ENCODE measurements around the gene SMIM43.
"Not testable (repeated sequence)": the region's sequence is repeated elsewhere in the genome, so short reads cannot be mapped to it uniquely, and the experiment has no call there.

SMIM43 gene

GRCh38 chr4:121783210-121783609 is 18.2 kb upstream of the SMIM43 start:
- DNase-seq (ENCODE audit: low read depth, low spot score), result no peak

GRCh38 chr4:121778991-121779628 is 14.1 kb upstream of the SMIM43 start:
- no peak for DNase-seq (ENCODE audit: low read depth, low spot score)

- no peak for DNase-seq (ENCODE audit: low read depth, low spot score)
These were observed 12.7 kb upstream of the SMIM43 start for GRCh38 chr4:121777625-121778024.

- no peak for DNase-seq (ENCODE audit: low read depth, low spot score)
These were observed 11.8 kb upstream of the SMIM43 start for GRCh38 chr4:121776610-121777401.

GRCh38 chr4:121773883-121774282 is 8.9 kb upstream of the SMIM43 start:
- no peak for DNase-seq (ENCODE audit: low read depth, low spot score)

GRCh38 chr4:121771869-121772268 is 6.9 kb upstream of the SMIM43 start:
- DNase-seq (ENCODE audit: low read depth, low spot score), result no peak

- DNase-seq (ENCODE audit: low read depth, low spot score), result no peak
These were observed 4.4 kb upstream of the SMIM43 start for GRCh38 chr4:121769341-121769740.

GRCh38 chr4:121767166-121767565 is 2.2 kb upstream of the SMIM43 start:
- DNase-seq (ENCODE audit: low read depth, low spot score), result no peak

- no peak for DNase-seq (ENCODE audit: low read depth, low spot score)
These were observed 1.1 kb upstream of the SMIM43 start for GRCh38 chr4:121765971-121766538.

- no peak for DNase-seq (ENCODE audit: low read depth, low spot score)
These were observed 373 bp upstream of the SMIM43 start for GRCh38 chr4:121765368-121765705.

- no peak for DNase-seq (ENCODE audit: low read depth, low spot score)
These were observed 662 bp downstream of the SMIM43 start for GRCh38 chr4:121764303-121764701.

GRCh38 chr4:121760205-121760604 is 4.8 kb downstream of the SMIM43 start:
- no peak for DNase-seq (ENCODE audit: low read depth, low spot score)

- DNase-seq (ENCODE audit: low read depth, low spot score), result no peak
These were observed 5.9 kb downstream of the SMIM43 start for GRCh38 chr4:121758925-121759568.

GRCh38 chr4:121752142-121752541 is 12.8 kb downstream of the SMIM43 start:
- DNase-seq (ENCODE audit: low read depth, low spot score), result not testable (repeated sequence)

GRCh38 chr4:121749225-121749624 is 15.7 kb downstream of the SMIM43 start:
- no peak for DNase-seq (ENCODE audit: low read depth, low spot score)

- no peak for DNase-seq (ENCODE audit: low read depth, low spot score)
These were observed 22.2 kb downstream of the SMIM43 start for GRCh38 chr4:121742794-121743193.

- no peak for DNase-seq (ENCODE audit: low read depth, low spot score)
These were observed 23.2 kb downstream of the SMIM43 start for GRCh38 chr4:121741751-121742150.

GRCh38 chr4:121740796-121741409 is 24.1 kb downstream of the SMIM43 start:
- no peak for DNase-seq (ENCODE audit: low read depth, low spot score)

- no peak for DNase-seq (ENCODE audit: low read depth, low spot score)
These were observed 25.4 kb downstream of the SMIM43 start for GRCh38 chr4:121739575-121739974.

GRCh38 chr4:121738780-121739535 is 26.0 kb downstream of the SMIM43 start:
- no peak for DNase-seq (ENCODE audit: low read depth, low spot score)

- DNase-seq (ENCODE audit: low read depth, low spot score), result no peak
These were observed 27.0 kb downstream of the SMIM43 start for GRCh38 chr4:121737846-121738554.

Measured in activated naive CD8-positive, alpha-beta T cell treated with anti-CD3 and anti-CD28 coated beads, Interleukin-2, amount 50 U/mL, for 16 hours (primary cell).